ENCODE results near the gene IFT57.

Gene IFT57

GRCh38 chr3:108219336-108219735 lies 2.9 kb downstream of the IFT57 start:
- DNase-seq (ENCODE audit: insufficient read length, low spot score), result no peak
- peak; percentile 48 for FAIRE-seq
- TF ChIP-seq, protein P1, sequence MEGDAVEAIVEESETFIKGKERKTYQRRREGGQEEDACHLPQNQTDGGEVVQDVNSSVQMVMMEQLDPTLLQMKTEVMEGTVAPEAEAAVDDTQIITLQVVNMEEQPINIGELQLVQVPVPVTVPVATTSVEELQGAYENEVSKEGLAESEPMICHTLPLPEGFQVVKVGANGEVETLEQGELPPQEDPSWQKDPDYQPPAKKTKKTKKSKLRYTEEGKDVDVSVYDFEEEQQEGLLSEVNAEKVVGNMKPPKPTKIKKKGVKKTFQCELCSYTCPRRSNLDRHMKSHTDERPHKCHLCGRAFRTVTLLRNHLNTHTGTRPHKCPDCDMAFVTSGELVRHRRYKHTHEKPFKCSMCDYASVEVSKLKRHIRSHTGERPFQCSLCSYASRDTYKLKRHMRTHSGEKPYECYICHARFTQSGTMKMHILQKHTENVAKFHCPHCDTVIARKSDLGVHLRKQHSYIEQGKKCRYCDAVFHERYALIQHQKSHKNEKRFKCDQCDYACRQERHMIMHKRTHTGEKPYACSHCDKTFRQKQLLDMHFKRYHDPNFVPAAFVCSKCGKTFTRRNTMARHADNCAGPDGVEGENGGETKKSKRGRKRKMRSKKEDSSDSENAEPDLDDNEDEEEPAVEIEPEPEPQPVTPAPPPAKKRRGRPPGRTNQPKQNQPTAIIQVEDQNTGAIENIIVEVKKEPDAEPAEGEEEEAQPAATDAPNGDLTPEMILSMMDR (IDR thresholded peaks at IDR 0.05; ENCODE audit: insufficient read depth, missing control alignments), result no peak

- no peak for DNase-seq (ENCODE audit: insufficient read length, low spot score)
- TF ChIP-seq, protein P1 (IDR thresholded peaks at IDR 0.05; ENCODE audit: insufficient read depth, missing control alignments), result no peak
- no peak for FAIRE-seq
Measured at GRCh38 chr3:108218811-108219210, 3.4 kb downstream of the IFT57 start.

- DNase-seq (ENCODE audit: insufficient read length, low spot score), result no peak
- TF ChIP-seq, protein P1 (IDR thresholded peaks at IDR 0.05; ENCODE audit: insufficient read depth, missing control alignments), result no peak
- no peak for FAIRE-seq
Measured at GRCh38 chr3:108215871-108216270, 6.4 kb downstream of the IFT57 start.

GRCh38 chr3:108209579-108209978 lies 12.6 kb downstream of the IFT57 start:
- DNase-seq (ENCODE audit: insufficient read length, low spot score), result no peak
- TF ChIP-seq, protein P1 (IDR thresholded peaks at IDR 0.05; ENCODE audit: insufficient read depth, missing control alignments), result no peak
- FAIRE-seq, result no peak

DNA sequence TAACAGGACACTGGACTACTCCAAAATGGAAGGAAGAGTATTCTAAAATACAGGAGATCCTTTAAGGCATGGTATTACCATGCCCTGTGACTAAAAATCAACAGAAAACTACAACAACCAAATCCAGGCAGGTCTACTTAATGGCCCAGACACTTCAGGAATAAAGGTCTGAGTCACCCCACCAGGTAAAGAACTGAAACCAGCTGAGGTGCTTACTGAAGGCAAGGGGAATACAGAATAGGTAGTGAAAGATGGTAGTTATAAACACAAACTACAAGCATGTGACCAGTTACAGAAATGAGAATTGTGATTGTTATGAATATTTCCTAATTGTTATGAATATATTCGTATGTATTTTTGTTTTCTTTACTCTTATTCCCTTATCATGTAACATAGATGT lies 13.4 kb downstream of the IFT57 start:
- TF ChIP-seq, protein P1 (IDR thresholded peaks at IDR 0.05; ENCODE audit: insufficient read depth, missing control alignments), result no peak
- FAIRE-seq (no peak), DNase-seq (ENCODE audit: insufficient read length, low spot score) (no peak)

DNA sequence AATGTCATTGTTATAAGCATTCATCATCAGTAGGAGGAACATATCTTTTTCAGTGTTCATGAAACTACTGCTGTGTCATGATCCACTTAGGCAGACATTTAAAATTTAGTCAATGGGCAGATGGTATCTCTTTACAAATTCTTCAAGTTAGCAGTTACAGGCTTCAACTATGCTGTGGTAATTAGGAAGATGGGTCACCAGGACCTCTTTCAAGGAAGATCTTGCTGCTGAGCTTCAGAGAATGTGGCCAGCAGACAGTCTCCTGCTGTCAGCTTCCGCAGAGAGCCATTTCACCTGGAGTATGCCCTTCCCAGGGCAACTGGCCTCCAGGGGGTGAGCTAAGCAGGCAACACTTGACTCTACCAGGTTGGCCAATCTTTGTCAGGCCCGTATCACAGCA lies 19.4 kb downstream of the IFT57 start:
- TF ChIP-seq, protein P1 (IDR thresholded peaks at IDR 0.05; ENCODE audit: insufficient read depth, missing control alignments), result no peak
- FAIRE-seq (no peak), DNase-seq (ENCODE audit: insufficient read length, low spot score) (no peak)

- TF ChIP-seq, protein P1 (IDR thresholded peaks at IDR 0.05; ENCODE audit: insufficient read depth, missing control alignments), result no peak
- FAIRE-seq (no peak), DNase-seq (ENCODE audit: insufficient read length, low spot score) (no peak)
Measured at GRCh38 chr3:108202080-108202479, 20.1 kb downstream of the IFT57 start.

Data from D721Med (cell line).